ENCODE data around the gene ASPHD2.

Gene ASPHD2

DNA sequence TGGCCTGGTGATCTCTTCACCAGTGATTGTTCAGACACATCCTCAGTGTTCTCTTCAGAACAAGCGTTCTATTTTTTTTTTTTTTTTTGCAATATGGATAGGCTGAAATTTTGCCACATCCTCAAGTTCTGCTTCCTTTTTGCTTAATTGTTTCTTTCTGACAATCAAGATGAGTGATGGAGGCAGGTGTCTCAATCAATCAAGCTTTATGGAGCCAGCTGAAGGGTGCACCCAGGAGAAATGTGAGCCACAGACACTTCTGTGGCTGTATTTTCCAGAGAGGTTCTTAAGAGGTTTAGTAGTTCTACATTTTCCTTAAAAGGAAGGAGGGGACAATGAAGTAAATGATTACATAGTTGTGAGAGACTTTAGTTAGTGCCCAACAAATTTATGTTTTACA is 43.9 kb upstream of the ASPHD2 start (continued):
- TF ChIP-seq GLI4 (tag by site-specific recombination; IDR thresholded peaks at IDR 0.05) (no peak), ZNF416 (tag by site-specific recombination; IDR thresholded peaks at IDR 0.05) (no peak), ZNF140 (tag by site-specific recombination; IDR thresholded peaks at IDR 0.05) (no peak), SCRT2 (tag by site-specific recombination; IDR thresholded peaks at IDR 0.05) (no peak)
- TF ChIP-seq, protein P1, sequence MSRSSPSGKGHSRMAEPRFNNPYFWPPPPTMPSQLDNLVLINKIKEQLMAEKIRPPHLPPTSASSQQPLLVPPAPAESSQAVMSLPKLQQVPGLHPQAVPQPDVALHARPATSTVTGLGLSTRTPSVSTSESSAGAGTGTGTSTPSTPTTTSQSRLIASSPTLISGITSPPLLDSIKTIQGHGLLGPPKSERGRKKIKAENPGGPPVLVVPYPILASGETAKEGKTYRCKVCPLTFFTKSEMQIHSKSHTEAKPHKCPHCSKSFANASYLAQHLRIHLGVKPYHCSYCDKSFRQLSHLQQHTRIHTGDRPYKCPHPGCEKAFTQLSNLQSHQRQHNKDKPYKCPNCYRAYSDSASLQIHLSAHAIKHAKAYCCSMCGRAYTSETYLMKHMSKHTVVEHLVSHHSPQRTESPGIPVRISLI (tag by site-specific recombination; IDR thresholded peaks at IDR 0.05): no peak
- TF ChIP-seq, protein P2, sequence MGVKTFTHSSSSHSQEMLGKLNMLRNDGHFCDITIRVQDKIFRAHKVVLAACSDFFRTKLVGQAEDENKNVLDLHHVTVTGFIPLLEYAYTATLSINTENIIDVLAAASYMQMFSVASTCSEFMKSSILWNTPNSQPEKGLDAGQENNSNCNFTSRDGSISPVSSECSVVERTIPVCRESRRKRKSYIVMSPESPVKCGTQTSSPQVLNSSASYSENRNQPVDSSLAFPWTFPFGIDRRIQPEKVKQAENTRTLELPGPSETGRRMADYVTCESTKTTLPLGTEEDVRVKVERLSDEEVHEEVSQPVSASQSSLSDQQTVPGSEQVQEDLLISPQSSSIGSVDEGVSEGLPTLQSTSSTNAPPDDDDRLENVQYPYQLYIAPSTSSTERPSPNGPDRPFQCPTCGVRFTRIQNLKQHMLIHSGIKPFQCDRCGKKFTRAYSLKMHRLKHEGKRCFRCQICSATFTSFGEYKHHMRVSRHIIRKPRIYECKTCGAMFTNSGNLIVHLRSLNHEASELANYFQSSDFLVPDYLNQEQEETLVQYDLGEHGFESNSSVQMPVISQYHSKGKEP (tag by site-specific recombination; IDR thresholded peaks at IDR 0.05): no peak
- TF ChIP-seq, protein P3, sequence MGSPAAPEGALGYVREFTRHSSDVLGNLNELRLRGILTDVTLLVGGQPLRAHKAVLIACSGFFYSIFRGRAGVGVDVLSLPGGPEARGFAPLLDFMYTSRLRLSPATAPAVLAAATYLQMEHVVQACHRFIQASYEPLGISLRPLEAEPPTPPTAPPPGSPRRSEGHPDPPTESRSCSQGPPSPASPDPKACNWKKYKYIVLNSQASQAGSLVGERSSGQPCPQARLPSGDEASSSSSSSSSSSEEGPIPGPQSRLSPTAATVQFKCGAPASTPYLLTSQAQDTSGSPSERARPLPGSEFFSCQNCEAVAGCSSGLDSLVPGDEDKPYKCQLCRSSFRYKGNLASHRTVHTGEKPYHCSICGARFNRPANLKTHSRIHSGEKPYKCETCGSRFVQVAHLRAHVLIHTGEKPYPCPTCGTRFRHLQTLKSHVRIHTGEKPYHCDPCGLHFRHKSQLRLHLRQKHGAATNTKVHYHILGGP (tag by site-specific recombination; IDR thresholded peaks at IDR 0.05): no peak

GRCh38 chr22:26389125-26389524 is 39.9 kb upstream of the ASPHD2 start:
- no peak for TF ChIP-seq ZFP37 (tag by site-specific recombination; IDR thresholded peaks at IDR 0.05)
- CTCF ChIA-PET: interaction anchor here (0.6 to 17.1 kb wide), 4 partner anchors 18 to 95 kb away, joined by 3 to 226 read pairs (median 9); no protein-coding TSS in a partner anchor
- no peaks in the 10 kb centered on the region for H3K36me3 ChIP-seq (ENCODE audit: control insufficient read depth in 2 of 2, insufficient read depth in 1 of 2, low read length in 2 of 2)
- H3K9me3 ChIP-seq (ENCODE audit: control insufficient read depth, insufficient read depth, low read depth, low read length): no peaks in the 10 kb centered on the region
- no peak overlapping the region for H3K27ac ChIP-seq (ENCODE audit: extremely low read depth, low read depth, low read length)
- POLR2A ChIA-PET: no interaction called here
- H3K4me3 ChIP-seq (ENCODE audit: low read depth, low read length): no peak overlapping the region
- H3K4me1 ChIP-seq (ENCODE audit: control insufficient read depth, insufficient read depth, low read length): no peaks in the 10 kb centered on the region

GRCh38 chr22:26391091-26391490 is 38.0 kb upstream of the ASPHD2 start:
- no peaks in the 10 kb centered on the region for H3K36me3 ChIP-seq (ENCODE audit: control insufficient read depth in 2 of 2, insufficient read depth in 1 of 2, low read length in 2 of 2)
- H3K9me3 ChIP-seq (ENCODE audit: control insufficient read depth, insufficient read depth, low read depth, low read length): no peaks in the 10 kb centered on the region
- no peak for TF ChIP-seq ZNF555 (tag by site-specific recombination; conservative IDR thresholded peaks at IDR 0.05)
- TF ChIP-seq ZNF488 (tag by site-specific recombination; IDR thresholded peaks at IDR 0.05): no peak
- TF ChIP-seq ZNF701 (tag by site-specific recombination; IDR thresholded peaks at IDR 0.05): no peak
- no peak for TF ChIP-seq PATZ1 (tag by site-specific recombination; IDR thresholded peaks at IDR 0.05)
- TF ChIP-seq ZNF302 (tag by site-specific recombination; IDR thresholded peaks at IDR 0.05; ENCODE audit: low read depth): no peak
- TF ChIP-seq ZNF777 (tag by site-specific recombination; IDR thresholded peaks at IDR 0.05; ENCODE audit: borderline replicate concordance): no peak
- no peak for TF ChIP-seq ZNF335 (tag by site-specific recombination; conservative IDR thresholded peaks at IDR 0.05)
- no peak for TF ChIP-seq OVOL3 (tag by site-specific recombination; IDR thresholded peaks at IDR 0.05)
- no peak for TF ChIP-seq PRDM10 (tag by site-specific recombination; IDR thresholded peaks at IDR 0.05)
- TF ChIP-seq GFI1B (tag by site-specific recombination; IDR thresholded peaks at IDR 0.05): no peak
- TF ChIP-seq ZNF140 (tag by site-specific recombination; IDR thresholded peaks at IDR 0.05): no peak
- TF ChIP-seq ZNF16 (tag by site-specific recombination; IDR thresholded peaks at IDR 0.05; ENCODE audit: low read depth): no peak
- TF ChIP-seq ZNF133 (tag by site-specific recombination; IDR thresholded peaks at IDR 0.05): no peak
- no peak for TF ChIP-seq ZNF157 (tag by site-specific recombination; IDR thresholded peaks at IDR 0.05)
- TF ChIP-seq ZEB2 (tag by site-specific recombination; IDR thresholded peaks at IDR 0.05): no peak
- no peak for TF ChIP-seq FEZF1 (tag by site-specific recombination; IDR thresholded peaks at IDR 0.05)
- TF ChIP-seq ZBTB21 (tag by site-specific recombination; IDR thresholded peaks at IDR 0.05): no peak
- no peak overlapping the region for H3K27ac ChIP-seq (ENCODE audit: extremely low read depth, low read depth, low read length)
- ChIA-PET POLR2A (no interaction called here), CTCF (interaction anchor here (0.6 to 17.9 kb wide), 3 partner anchors 18 to 70 kb away, joined by 3 to 267 read pairs (median 43); no protein-coding TSS in a partner anchor)
- H3K4me3 ChIP-seq (ENCODE audit: low read depth, low read length): no peak overlapping the region
- H3K4me1 ChIP-seq (ENCODE audit: control insufficient read depth, insufficient read depth, low read length): no peaks in the 10 kb centered on the region

Measured in HEK293 (cell line).